NB4 (cell line): Measurements from ENCODE around the gene ANKRD53.

Experiments used
- MAX ChIP-seq: IDR thresholded peaks from 2 replicates; pipeline ENCODE4 v1.6.1; 2011; ENCODE audit warnings: low read depth, low read length
- MYC ChIP-seq: IDR thresholded peaks from 2 replicates; pipeline ENCODE4 v1.6.1; 2011; ENCODE audit warnings: low read depth, low read length
- POLR2A ChIP-seq: IDR thresholded peaks from 2 replicates; pipeline ENCODE4 v1.6.1; 2011; ENCODE audit warnings: mild to moderate bottlenecking; ENCODE audit not compliant: insufficient read length; ENCODE audit errors: extremely low read depth
- TF ChIP-seq, protein P1 (sequence below): IDR thresholded peaks from one replicate; pipeline ENCODE4 v1.5.1; 2012; ENCODE audit warnings: low read depth, low read length

- TF ChIP-seq MAX (no peak), POLR2A (no peak), MYC (no peak)
- TF ChIP-seq, protein P1, sequence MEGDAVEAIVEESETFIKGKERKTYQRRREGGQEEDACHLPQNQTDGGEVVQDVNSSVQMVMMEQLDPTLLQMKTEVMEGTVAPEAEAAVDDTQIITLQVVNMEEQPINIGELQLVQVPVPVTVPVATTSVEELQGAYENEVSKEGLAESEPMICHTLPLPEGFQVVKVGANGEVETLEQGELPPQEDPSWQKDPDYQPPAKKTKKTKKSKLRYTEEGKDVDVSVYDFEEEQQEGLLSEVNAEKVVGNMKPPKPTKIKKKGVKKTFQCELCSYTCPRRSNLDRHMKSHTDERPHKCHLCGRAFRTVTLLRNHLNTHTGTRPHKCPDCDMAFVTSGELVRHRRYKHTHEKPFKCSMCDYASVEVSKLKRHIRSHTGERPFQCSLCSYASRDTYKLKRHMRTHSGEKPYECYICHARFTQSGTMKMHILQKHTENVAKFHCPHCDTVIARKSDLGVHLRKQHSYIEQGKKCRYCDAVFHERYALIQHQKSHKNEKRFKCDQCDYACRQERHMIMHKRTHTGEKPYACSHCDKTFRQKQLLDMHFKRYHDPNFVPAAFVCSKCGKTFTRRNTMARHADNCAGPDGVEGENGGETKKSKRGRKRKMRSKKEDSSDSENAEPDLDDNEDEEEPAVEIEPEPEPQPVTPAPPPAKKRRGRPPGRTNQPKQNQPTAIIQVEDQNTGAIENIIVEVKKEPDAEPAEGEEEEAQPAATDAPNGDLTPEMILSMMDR = no peak
Observed at GRCh38 chr2:70964133-70964532, 14.3 kb upstream of the ANKRD53 start.
